ENCODE measurements around the gene GRM3. TPM values are rescaled to one million over a fixed set of nuclear protein-coding genes. Genes with fewer than 3 reads are reported as not detected.
A peak's percentile ranks its signal among the peaks of the same experiment; 100 is the strongest.

Gene GRM3
- polyA plus RNA-seq, 1 of the 3 experiments (the other 2 are of a cell fraction): not detected

DNA sequence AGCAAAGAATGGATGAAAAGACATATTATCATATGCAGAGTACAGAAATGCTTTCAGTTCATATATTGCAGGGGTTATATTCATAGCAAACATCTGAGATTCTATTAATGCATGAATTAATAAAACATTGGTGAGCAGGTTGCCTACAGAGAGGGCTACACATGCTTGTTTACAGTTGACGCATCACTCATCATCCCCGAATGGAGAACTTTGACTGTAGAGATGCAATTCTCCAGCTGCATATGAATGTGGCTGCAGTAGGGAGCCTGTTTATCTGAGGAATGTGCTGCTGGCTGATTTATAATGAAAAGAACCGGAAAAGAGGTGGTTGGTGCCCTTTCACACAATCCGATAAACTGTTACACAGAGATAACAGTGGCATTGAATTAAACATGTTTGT lies 116.5 kb downstream of the GRM3 start:
- POLR2A ChIA-PET: no interaction called here
- Histone ChIP-seq H4K20me1 (ENCODE audit: insufficient read depth) (no peaks in the 10 kb centered on the region), H3K4me3 (ENCODE audit: low read depth in 2 of 2, low read length in 1 of 2) (no peak overlapping the region), H3K4me2 (no peak overlapping the region), H3K9ac (no peak overlapping the region), H3K36me3 (replicated peaks in 1 of 2; ENCODE audit: control insufficient read depth in 1 of 2, insufficient read depth in 2 of 2, low read length in 1 of 2) (no peaks in the 10 kb centered on the region), H3K9me2 (no peaks in the 10 kb centered on the region), H3F3A (replicated peaks; ENCODE audit: insufficient read depth) (no peaks in the 10 kb centered on the region), H3K9me3 (no peaks in the 10 kb centered on the region), H3K27ac (ENCODE audit: low read depth in 2 of 2, low read length in 1 of 2) (no peak overlapping the region), H3K27me3 (ENCODE audit: insufficient read depth) (no peaks in the 10 kb centered on the region), H3K79me2 (ENCODE audit: insufficient read depth) (no peaks in the 10 kb centered on the region), H2AFZ (ENCODE audit: low read depth) (no peak overlapping the region), H3K4me1 (ENCODE audit: control insufficient read depth in 1 of 2, insufficient read depth in 2 of 2, low read depth in 1 of 2, low read length in 1 of 2) (no peaks in the 10 kb centered on the region; a peak in 1 of 4 replicates)
- CTCF ChIA-PET: no interaction called here
- WGBS (ENCODE audit: low lambda C conversion rate): 51% methylated on average over 4 of the region's 4 CpGs
- DNase-seq: no peak
- TF ChIP-seq TEAD4 (IDR thresholded peaks at IDR 0.05; ENCODE audit: borderline replicate concordance, insufficient read depth): no peak
- no peak for TF ChIP-seq EP300 (IDR thresholded peaks at IDR 0.05; ENCODE audit: borderline replicate concordance in 1 of 2, low read depth in 1 of 2, low read length in 1 of 2)
- no peak for TF ChIP-seq EZH2phosphoT487 (IDR thresholded peaks at IDR 0.05; ENCODE audit: borderline replicate concordance, low read depth)
- no peak for TF ChIP-seq FOSL2 (IDR thresholded peaks at IDR 0.05; ENCODE audit: borderline replicate concordance, low read depth)
- TF ChIP-seq RCOR1 (IDR thresholded peaks at IDR 0.05; ENCODE audit: low read length): peak; percentile 39; the same call in 1 of the 2 replicates

DNA sequence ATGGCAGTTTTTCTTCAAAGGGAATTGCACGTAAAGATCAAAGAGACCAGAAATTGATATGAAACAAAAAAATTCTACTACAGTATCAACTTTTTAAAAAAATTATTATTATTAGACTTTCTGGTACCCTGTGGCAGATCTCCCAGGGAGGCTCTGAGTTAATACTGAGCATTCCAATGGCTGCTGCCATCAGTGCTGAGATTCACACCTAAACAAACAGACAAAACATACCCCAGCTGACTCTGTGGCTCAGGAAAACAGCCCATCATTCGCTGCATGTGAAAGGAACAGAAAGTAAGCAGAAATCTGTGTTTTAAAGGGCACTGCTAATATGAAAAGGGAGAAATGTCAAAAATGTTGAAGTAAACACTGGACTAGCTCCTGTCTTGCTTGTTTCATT lies 118.4 kb downstream of the GRM3 start:
- ChIA-PET CTCF (interaction anchor here (1.3 kb wide), 1 partner anchor 9 kb away, joined by 3 read pairs; no protein-coding TSS in a partner anchor), POLR2A (no interaction called here)
- Histone ChIP-seq H3K27ac (ENCODE audit: low read depth in 2 of 2, low read length in 1 of 2) (no peak overlapping the region), H3K9me2 (no peaks in the 10 kb centered on the region), H3K4me3 (ENCODE audit: low read depth in 2 of 2, low read length in 1 of 2) (no peak overlapping the region), H3K4me1 (ENCODE audit: control insufficient read depth in 1 of 2, insufficient read depth in 2 of 2, low read depth in 1 of 2, low read length in 1 of 2) (no peaks in the 10 kb centered on the region; a peak in 1 of 4 replicates), H3K27me3 (ENCODE audit: insufficient read depth) (no peaks in the 10 kb centered on the region), H3K9ac (no peak overlapping the region), H3F3A (replicated peaks; ENCODE audit: insufficient read depth) (no peaks in the 10 kb centered on the region), H3K9me3 (no peaks in the 10 kb centered on the region), H3K4me2 (no peak overlapping the region), H3K36me3 (replicated peaks in 1 of 2; ENCODE audit: control insufficient read depth in 1 of 2, insufficient read depth in 2 of 2, low read length in 1 of 2) (no peaks in the 10 kb centered on the region), H3K79me2 (ENCODE audit: insufficient read depth) (no peaks in the 10 kb centered on the region), H2AFZ (ENCODE audit: low read depth) (no peak overlapping the region), H4K20me1 (ENCODE audit: insufficient read depth) (0 out of 2 replicates have a peak, but pooled peaks cover 3% of the 10 kb centered on the region)
- TF ChIP-seq ELF1 (IDR thresholded peaks at IDR 0.05) (no peak), JUND (IDR thresholded peaks at IDR 0.05) (no peak), MEF2A (IDR thresholded peaks at IDR 0.05; ENCODE audit: borderline replicate concordance, low read depth) (no peak), POLR2AphosphoS5 (IDR thresholded peaks at IDR 0.05; ENCODE audit: low read depth, low read length) (no peak), CHD2 (IDR thresholded peaks at IDR 0.05; ENCODE audit: low read length, partially characterized antibody) (no peak), RFX5 (IDR thresholded peaks at IDR 0.05; ENCODE audit: low read length) (no peak), MXI1 (IDR thresholded peaks at IDR 0.05; ENCODE audit: low read depth, low read length) (no peak), TAF1 (IDR thresholded peaks at IDR 0.05; ENCODE audit: borderline replicate concordance, low read depth, low read length) (no peak), NFIC (IDR thresholded peaks at IDR 0.05; ENCODE audit: borderline replicate concordance) (no peak)
- TF ChIP-seq, protein P1, sequence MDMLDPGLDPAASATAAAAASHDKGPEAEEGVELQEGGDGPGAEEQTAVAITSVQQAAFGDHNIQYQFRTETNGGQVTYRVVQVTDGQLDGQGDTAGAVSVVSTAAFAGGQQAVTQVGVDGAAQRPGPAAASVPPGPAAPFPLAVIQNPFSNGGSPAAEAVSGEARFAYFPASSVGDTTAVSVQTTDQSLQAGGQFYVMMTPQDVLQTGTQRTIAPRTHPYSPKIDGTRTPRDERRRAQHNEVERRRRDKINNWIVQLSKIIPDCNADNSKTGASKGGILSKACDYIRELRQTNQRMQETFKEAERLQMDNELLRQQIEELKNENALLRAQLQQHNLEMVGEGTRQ (IDR thresholded peaks at IDR 0.05; ENCODE audit: borderline replicate concordance, low read depth, low read length): no peak
- TF ChIP-seq, protein P2, sequence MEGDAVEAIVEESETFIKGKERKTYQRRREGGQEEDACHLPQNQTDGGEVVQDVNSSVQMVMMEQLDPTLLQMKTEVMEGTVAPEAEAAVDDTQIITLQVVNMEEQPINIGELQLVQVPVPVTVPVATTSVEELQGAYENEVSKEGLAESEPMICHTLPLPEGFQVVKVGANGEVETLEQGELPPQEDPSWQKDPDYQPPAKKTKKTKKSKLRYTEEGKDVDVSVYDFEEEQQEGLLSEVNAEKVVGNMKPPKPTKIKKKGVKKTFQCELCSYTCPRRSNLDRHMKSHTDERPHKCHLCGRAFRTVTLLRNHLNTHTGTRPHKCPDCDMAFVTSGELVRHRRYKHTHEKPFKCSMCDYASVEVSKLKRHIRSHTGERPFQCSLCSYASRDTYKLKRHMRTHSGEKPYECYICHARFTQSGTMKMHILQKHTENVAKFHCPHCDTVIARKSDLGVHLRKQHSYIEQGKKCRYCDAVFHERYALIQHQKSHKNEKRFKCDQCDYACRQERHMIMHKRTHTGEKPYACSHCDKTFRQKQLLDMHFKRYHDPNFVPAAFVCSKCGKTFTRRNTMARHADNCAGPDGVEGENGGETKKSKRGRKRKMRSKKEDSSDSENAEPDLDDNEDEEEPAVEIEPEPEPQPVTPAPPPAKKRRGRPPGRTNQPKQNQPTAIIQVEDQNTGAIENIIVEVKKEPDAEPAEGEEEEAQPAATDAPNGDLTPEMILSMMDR (IDR thresholded peaks at IDR 0.05): no peak
- DNase-seq: no peak
- 36% methylated on average over 2 of the region's 2 CpGs for WGBS (ENCODE audit: low lambda C conversion rate)

Data from SK-N-SH (cell line).